Vagina (tissue), 2 donors: ENCODE data around the gene HMGB1. TPM values are rescaled to one million over a fixed set of nuclear protein-coding genes. Genes with fewer than 3 reads are reported as not detected.

Source experiments
- DNase-seq, 2 donors: peaks; one replicate each; pipeline ENCODE4 v3.0.0-alpha.2; 2017; ENCODE audit errors: extremely low spot score in 2 of 2
- H3K27ac ChIP-seq: fragments of 200-600 bp; sonication (generic); one replicate; pipeline ENCODE4 v1.5.1; 2019
- H3K27me3 ChIP-seq: fragments of 200-600 bp; sonication (generic); one replicate; pipeline ENCODE4 v1.5.1; 2019
- H3K36me3 ChIP-seq, 2 donors: fragments of 200-600 bp; sonication (generic); one replicate each; pipeline ENCODE4 v1.5.1; 2017 to 2019
- H3K4me1 ChIP-seq: fragments of 200-600 bp; sonication (generic); one replicate; pipeline ENCODE4 v1.5.1; 2019
- H3K4me3 ChIP-seq, 2 donors: fragments of 200-600 bp; sonication (generic); 1 replicate in 1 of 2; 2 replicates in 1 of 2; pipeline ENCODE4 v1.5.1; 2016 to 2019
- H3K9me3 ChIP-seq: fragments of 200-600 bp; sonication (generic); one replicate; pipeline ENCODE4 v1.5.1; 2019
- POLR2A ChIP-seq, 2 donors: fragments of 450-650 bp; IDR thresholded peaks; one replicate each; pipeline ENCODE4 v1.6.1; 2017; ENCODE audit warnings: antibody characterized with exemption in 2 of 2, mild to moderate bottlenecking in 2 of 2, moderate library complexity in 2 of 2
- POLR2AphosphoS5 ChIP-seq, 2 donors: sonication (generic); formaldehyde crosslinking; IDR thresholded peaks; one replicate each; pipeline ENCODE4 v1.9.0; 2017; ENCODE audit warnings: antibody characterized with exemption in 2 of 2, mild to moderate bottlenecking in 2 of 2, low read depth in 1 of 2; ENCODE audit not compliant: insufficient read depth in 1 of 2
- intact Hi-C: fragments of 100-400 bp; cut with DNase I; formaldehyde crosslinking; loops from one replicate; pipeline ENCODE4 v1.15.1; 2023
- total RNA-seq: library from RNA; depleted of rRNA; stranded (reverse); fragments of >200 nt; gene quantifications from one replicate; pipeline ENCODE4 v1.2.3, GENCODE V29; 2016
- TF ChIP-seq, protein P1 (sequence below), 3 experiments: fragments of 450-650 bp in 2 of 3; fragments of 200-600 bp in 1 of 3; sonication (generic) in 1 of 3; IDR thresholded peaks; one replicate each; pipeline ENCODE4 v1.5.1; 2017 to 2019; ENCODE audit warnings: antibody characterized with exemption in 3 of 3, mild to moderate bottlenecking in 2 of 3, moderate library complexity in 2 of 3

HMGB1 gene
- 215 TPM for total RNA-seq

DNA sequence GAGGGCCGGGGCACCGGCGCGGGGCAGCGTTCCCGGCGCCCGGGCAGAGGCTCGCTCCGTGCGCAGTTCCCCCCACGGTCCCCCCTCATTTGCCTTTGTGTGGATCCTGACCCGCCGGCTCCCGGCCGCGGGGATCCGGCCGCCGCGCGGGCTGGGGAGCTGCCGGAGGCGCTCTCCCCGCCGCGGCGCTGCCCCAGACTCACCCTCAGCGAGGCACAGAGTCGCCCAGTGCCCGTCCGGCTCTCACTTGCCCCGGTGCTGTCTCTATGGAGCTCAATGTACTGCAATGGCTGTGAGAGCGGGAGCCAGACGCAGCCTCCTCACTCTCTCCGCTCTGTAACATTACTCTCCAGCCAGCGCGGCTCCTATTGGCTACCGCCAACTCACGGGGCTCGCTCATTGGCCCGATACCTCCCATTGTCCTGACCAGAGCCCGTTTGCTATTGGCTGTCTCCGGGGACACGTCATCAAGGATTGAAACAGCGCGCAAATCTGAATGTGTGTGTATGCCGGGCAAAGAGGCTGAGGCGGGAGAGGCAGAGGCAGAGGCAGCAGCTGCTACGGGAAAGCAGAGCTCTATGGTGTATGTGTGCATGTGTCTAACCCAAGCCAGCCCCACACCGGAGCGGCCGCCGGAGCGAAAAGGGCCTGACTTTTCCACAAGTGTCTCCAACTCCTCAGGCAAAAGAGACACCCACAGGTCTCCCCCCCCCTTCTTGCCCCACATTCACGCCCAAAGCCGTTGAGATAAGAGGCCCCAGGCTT lies at the start of gene HMGB1:
HMGB1 (minus strand) TSS at position 344 of the 765 bp plus-strand sequence. CDS start 2,256 bp downstream, outside the sequence.
- Histone ChIP-seq H3K27me3 (no peaks in the 10 kb centered on the region), H3K27ac (peak within 1 kb of the TSS; percentile 100), H3K4me3 (peak within 1 kb of the TSS; percentile 65 to 87), H3K36me3 (peaks cover 0 to 7% of the 10 kb centered on the region in 2 donors), H3K9me3 (no peaks in the 10 kb centered on the region), H3K4me1 (peaks cover 34% of the 10 kb centered on the region)
- TF ChIP-seq, protein P1, sequence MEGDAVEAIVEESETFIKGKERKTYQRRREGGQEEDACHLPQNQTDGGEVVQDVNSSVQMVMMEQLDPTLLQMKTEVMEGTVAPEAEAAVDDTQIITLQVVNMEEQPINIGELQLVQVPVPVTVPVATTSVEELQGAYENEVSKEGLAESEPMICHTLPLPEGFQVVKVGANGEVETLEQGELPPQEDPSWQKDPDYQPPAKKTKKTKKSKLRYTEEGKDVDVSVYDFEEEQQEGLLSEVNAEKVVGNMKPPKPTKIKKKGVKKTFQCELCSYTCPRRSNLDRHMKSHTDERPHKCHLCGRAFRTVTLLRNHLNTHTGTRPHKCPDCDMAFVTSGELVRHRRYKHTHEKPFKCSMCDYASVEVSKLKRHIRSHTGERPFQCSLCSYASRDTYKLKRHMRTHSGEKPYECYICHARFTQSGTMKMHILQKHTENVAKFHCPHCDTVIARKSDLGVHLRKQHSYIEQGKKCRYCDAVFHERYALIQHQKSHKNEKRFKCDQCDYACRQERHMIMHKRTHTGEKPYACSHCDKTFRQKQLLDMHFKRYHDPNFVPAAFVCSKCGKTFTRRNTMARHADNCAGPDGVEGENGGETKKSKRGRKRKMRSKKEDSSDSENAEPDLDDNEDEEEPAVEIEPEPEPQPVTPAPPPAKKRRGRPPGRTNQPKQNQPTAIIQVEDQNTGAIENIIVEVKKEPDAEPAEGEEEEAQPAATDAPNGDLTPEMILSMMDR (IDR thresholded peaks at IDR 0.05), result no peak
- TF ChIP-seq POLR2A (IDR thresholded peaks at IDR 0.05) (peak; percentile 99), POLR2AphosphoS5 (IDR thresholded peaks at IDR 0.05; ENCODE audit: insufficient read depth in 1 of 2, low read depth in 1 of 2) (peak; percentile 95 to 100)
- intact Hi-C loops, result loop anchor here (5.0 to 10.0 kb wide), 5 partner anchors 149 to 697 kb away; partner anchors contain the start of genes HSPH1 and USPL1
- peak; percentile 99 to 100 for DNase-seq

- Histone ChIP-seq H3K27me3 (no peaks in the 10 kb centered on the region), H3K9me3 (no peaks in the 10 kb centered on the region), H3K36me3 (no peaks in the 10 kb centered on the region), H3K27ac (no peak overlapping the region), H3K4me3 (no peak overlapping the region), H3K4me1 (no peaks in the 10 kb centered on the region)
- no peak for DNase-seq
- intact Hi-C loops, result no loop called here
- TF ChIP-seq POLR2AphosphoS5 (IDR thresholded peaks at IDR 0.05; ENCODE audit: insufficient read depth in 1 of 2, low read depth in 1 of 2) (no peak), POLR2A (IDR thresholded peaks at IDR 0.05) (no peak)
- TF ChIP-seq, protein P1 (IDR thresholded peaks at IDR 0.05), result no peak
These were observed 45.2 kb upstream of the HMGB1 start for GRCh38 chr13:30510811-30511371.

GRCh38 chr13:30510091-30510490 lies 44.4 kb upstream of the HMGB1 start:
- TF ChIP-seq POLR2AphosphoS5 (IDR thresholded peaks at IDR 0.05; ENCODE audit: insufficient read depth in 1 of 2, low read depth in 1 of 2), result no peak
- TF ChIP-seq, protein P1 (IDR thresholded peaks at IDR 0.05), result no peak
- TF ChIP-seq POLR2A (IDR thresholded peaks at IDR 0.05), result no peak
- H3K4me3 ChIP-seq, result no peak overlapping the region
- no peaks in the 10 kb centered on the region for H3K36me3 ChIP-seq
- H3K9me3 ChIP-seq, result no peaks in the 10 kb centered on the region
- no peak overlapping the region for H3K27ac ChIP-seq
- intact Hi-C loops, result no loop called here
- H3K4me1 ChIP-seq, result no peaks in the 10 kb centered on the region
- DNase-seq, result no peak
- H3K27me3 ChIP-seq, result no peaks in the 10 kb centered on the region

GRCh38 chr13:30509254-30510050 lies 43.7 kb upstream of the HMGB1 start:
- TF ChIP-seq POLR2AphosphoS5 (IDR thresholded peaks at IDR 0.05; ENCODE audit: insufficient read depth in 1 of 2, low read depth in 1 of 2) (no peak), POLR2A (IDR thresholded peaks at IDR 0.05) (no peak)
- TF ChIP-seq, protein P1 (IDR thresholded peaks at IDR 0.05), result no peak
- Histone ChIP-seq H3K4me3 (no peak overlapping the region), H3K9me3 (no peaks in the 10 kb centered on the region), H3K36me3 (no peaks in the 10 kb centered on the region), H3K4me1 (no peaks in the 10 kb centered on the region), H3K27ac (no peak overlapping the region), H3K27me3 (no peaks in the 10 kb centered on the region)
- intact Hi-C loops, result no loop called here
- DNase-seq, result no peak
